GM23338 (cell line): Measurements from ENCODE around the gene ZNF438. TPM values are rescaled to one million over a fixed set of nuclear protein-coding genes. Genes with fewer than 3 reads are reported as not detected.

Experiments used
- ATAC-seq: fragments of 200-7000 bp; cut with Tn5 transposase; 3 replicates; pipeline ENCODE4 v1.9.1; 2020
- DNase-seq: peaks from one replicate; pipeline ENCODE4 v3.0.0-alpha.2; 2015; ENCODE audit warnings: low spot score
- H2AFZ ChIP-seq: fragments of 200-600 bp; sonication (generic); 2 replicates; pipeline ENCODE4 v1.8.0; 2016; ENCODE audit warnings: antibody characterized with exemption, mild to moderate bottlenecking, moderate library complexity
- H3F3A ChIP-seq: fragments of 200-600 bp; sonication (generic); replicated peaks from 2 replicates; pipeline ENCODE4 v1.8.0; 2017; ENCODE audit warnings: antibody characterized with exemption, mixed run types, low read depth
- H3K27ac ChIP-seq: fragments of 200-600 bp; sonication (generic); 2 replicates; pipeline ENCODE4 v1.6.1; 2016; ENCODE audit warnings: low read depth
- H3K27me3 ChIP-seq: fragments of 200-600 bp; sonication (generic); 2 replicates; pipeline ENCODE4 v1.8.0; 2016; ENCODE audit warnings: mild to moderate bottlenecking, mixed run types, moderate library complexity; ENCODE audit not compliant: insufficient read depth
- H3K36me3 ChIP-seq: fragments of 200-600 bp; sonication (generic); 2 replicates; pipeline ENCODE4 v1.8.0; 2016; ENCODE audit warnings: mild to moderate bottlenecking; ENCODE audit not compliant: insufficient read depth
- H3K4me1 ChIP-seq: fragments of 200-600 bp; sonication (generic); 2 replicates; pipeline ENCODE4 v1.8.0; 2016; ENCODE audit warnings: mild to moderate bottlenecking, moderate library complexity; ENCODE audit not compliant: insufficient read depth
- H3K4me2 ChIP-seq: fragments of 200-600 bp; sonication (generic); 2 replicates; pipeline ENCODE4 v1.7.1; 2017; ENCODE audit warnings: mixed run types
- H3K4me3 ChIP-seq: fragments of 200-600 bp; sonication (generic); 2 replicates; pipeline ENCODE4 v1.6.1; 2016; ENCODE audit warnings: mixed run types
- H3K79me2 ChIP-seq: fragments of 200-600 bp; sonication (generic); replicated peaks from 2 replicates; pipeline ENCODE4 v1.8.0; 2017; ENCODE audit warnings: mild to moderate bottlenecking; ENCODE audit not compliant: insufficient read depth
- H3K9me2 ChIP-seq: fragments of 200-600 bp; sonication (generic); 2 replicates; pipeline ENCODE4 v1.8.0; 2017; ENCODE audit not compliant: insufficient read depth
- H4K20me1 ChIP-seq: fragments of 200-600 bp; sonication (generic); replicated peaks from 2 replicates; pipeline ENCODE4 v1.8.0; 2017; ENCODE audit warnings: mild to moderate bottlenecking; ENCODE audit not compliant: insufficient read depth
- H3K27ac Mint-ChIP-seq: 2 replicates; pipeline ENCODE4 v1.8.0; 2020; ENCODE audit warnings: inconsistent platforms, mild to moderate bottlenecking, moderate library complexity, mixed read lengths
- H3K27me3 Mint-ChIP-seq: 3 replicates; pipeline ENCODE4 v1.8.0; 2022; ENCODE audit warnings: low read depth, mild to moderate bottlenecking, moderate library complexity, mixed read lengths, inconsistent platforms; ENCODE audit not compliant: insufficient read depth, poor library complexity
- H3K36me3 Mint-ChIP-seq: 3 replicates; pipeline ENCODE4 v1.8.0; 2021; ENCODE audit warnings: low read depth, mild to moderate bottlenecking, inconsistent platforms, moderate library complexity, mixed read lengths
- H3K4me1 Mint-ChIP-seq: 3 replicates; pipeline ENCODE4 v1.8.0; 2020; ENCODE audit warnings: mild to moderate bottlenecking, inconsistent platforms, mixed read lengths
- H3K4me3 Mint-ChIP-seq: 3 replicates; pipeline ENCODE4 v1.8.0; 2021; ENCODE audit warnings: moderate library complexity, mild to moderate bottlenecking, inconsistent platforms, mixed read lengths
- H3K9me3 Mint-ChIP-seq: 3 replicates; pipeline ENCODE4 v1.8.0; 2020; ENCODE audit warnings: moderate library complexity, mild to moderate bottlenecking, inconsistent platforms, mixed read lengths
- CREB1 ChIP-seq: fragments of 250-450 bp; sonication (Bioruptor Pico); IDR thresholded peaks from 2 replicates; pipeline ENCODE4 v1.5.0; 2020; ENCODE audit warnings: low read depth, mild to moderate bottlenecking, moderate library complexity
- CTCF ChIP-seq, 2 experiments: fragments of 200-600 bp in 1 of 2; sonication (generic) in 1 of 2; conservative IDR thresholded peaks; 2 replicates each; pipeline versions ENCODE4 v1.5.1 to v1.6.1; 2016 to 2017; ENCODE audit warnings: antibody characterized with exemption in 2 of 2, low read depth in 2 of 2, mild to moderate bottlenecking in 2 of 2, moderate library complexity in 1 of 2
- EZH2 ChIP-seq: fragments of 200-600 bp; sonication (generic); IDR thresholded peaks from one replicate; pipeline ENCODE4 v1.8.0; 2017; ENCODE audit warnings: antibody characterized with exemption, mild to moderate bottlenecking, low read depth; ENCODE audit not compliant: unreplicated experiment
- EZH2phosphoT487 ChIP-seq: fragments of 200-600 bp; sonication (generic); IDR thresholded peaks from one replicate; pipeline ENCODE4 v1.8.1; 2018; ENCODE audit warnings: antibody characterized with exemption; ENCODE audit not compliant: unreplicated experiment
- JUNB ChIP-seq: IDR thresholded peaks from one replicate; pipeline ENCODE4 v1.6.1; 2016; ENCODE audit warnings: antibody characterized with exemption; ENCODE audit not compliant: unreplicated experiment
- NANOG ChIP-seq: IDR thresholded peaks from 2 replicates; pipeline ENCODE4 v1.6.1; 2016; ENCODE audit warnings: antibody characterized with exemption, borderline replicate concordance
- POLR2AphosphoS5 ChIP-seq: IDR thresholded peaks from 2 replicates; pipeline ENCODE4 v1.6.1; 2016; ENCODE audit warnings: antibody characterized with exemption, low read depth
- REST ChIP-seq: IDR thresholded peaks from one replicate; pipeline ENCODE4 v1.6.1; 2018; ENCODE audit warnings: antibody characterized with exemption; ENCODE audit not compliant: unreplicated experiment
- STAT1 ChIP-seq: IDR thresholded peaks from one replicate; pipeline ENCODE4 v1.6.1; 2016; ENCODE audit warnings: antibody characterized with exemption; ENCODE audit not compliant: unreplicated experiment
- ZNF114 ChIP-seq: fragments of 250-450 bp; sonication (Bioruptor Pico); IDR thresholded peaks from 2 replicates; pipeline ENCODE4 v1.5.0; 2020; ENCODE audit warnings: mild to moderate bottlenecking, moderate library complexity
- ZNF331 ChIP-seq: fragments of 250-450 bp; sonication (Bioruptor Pico); IDR thresholded peaks from 2 replicates; pipeline ENCODE4 v1.5.0; 2020; ENCODE audit warnings: low read depth, mild to moderate bottlenecking, moderate library complexity
- ZNF462 ChIP-seq: fragments of 250-450 bp; sonication (Bioruptor Pico); IDR thresholded peaks from 2 replicates; pipeline ENCODE4 v1.5.0; 2020; ENCODE audit warnings: mild to moderate bottlenecking, moderate library complexity
- polyA plus RNA-seq: library from polyadenylated mRNA; unstranded; fragments of >200 nt; fragmentation: Nextera tagmentation; extraction: Ambion mirVana; gene quantifications from 2 replicates; pipeline ENCODE4 v1.2.1, GENCODE V29; 2016
- total RNA-seq: library from RNA; depleted of rRNA; stranded (reverse); fragments of >200 nt; shearing (Covaris generic); gene quantifications from 2 replicates; pipeline ENCODE4 v1.2.3, GENCODE V29; 2014
- TF ChIP-seq, protein P1 (sequence below): IDR thresholded peaks from 2 replicates; pipeline ENCODE4 v1.6.1; 2016; ENCODE audit warnings: antibody characterized with exemption

Gene ZNF438
- total and polyA plus RNA-seq, 2 experiments from 2014 or later: 0.91 to 0.94 TPM

GRCh38 chr10:30995081-30995770 is 36.4 kb downstream of the ZNF438 start:
- no peak overlapping the region for H3K4me2 ChIP-seq
- no peak overlapping the region for H3K27ac Mint-ChIP-seq
- H3K4me1 ChIP-seq: no peaks in the 10 kb centered on the region
- H3K9me2 ChIP-seq: no peaks in the 10 kb centered on the region
- ATAC-seq (no peak), DNase-seq (no peak)
- H3K9me3 Mint-ChIP-seq: peaks cover 31% of the 10 kb centered on the region
- H3K79me2 ChIP-seq: no peaks in the 10 kb centered on the region
- peaks cover 13% of the 10 kb centered on the region; the same call in 1 of the 2 replicates for H3K36me3 ChIP-seq
- H3K4me3 ChIP-seq: no peak overlapping the region
- no peak overlapping the region for H2AFZ ChIP-seq
- no peak overlapping the region for H3K4me3 Mint-ChIP-seq
- H3K4me1 Mint-ChIP-seq: peaks cover 5% of the 10 kb centered on the region; the same call in 2 of the 3 replicates
- no peaks in the 10 kb centered on the region for H3F3A ChIP-seq
- H3K27me3 ChIP-seq: no peaks in the 10 kb centered on the region
- no peaks in the 10 kb centered on the region for H4K20me1 ChIP-seq
- H3K27ac ChIP-seq: no peak overlapping the region
- peaks cover 2% of the 10 kb centered on the region for H3K27me3 Mint-ChIP-seq
- TF ChIP-seq CREB1 (CRISPR knock-in tag): no peak
- no peak for TF ChIP-seq EZH2
- TF ChIP-seq NANOG: no peak
- no peak for TF ChIP-seq ZNF331 (CRISPR knock-in tag)
- no peak for TF ChIP-seq EZH2phosphoT487
- no peak for TF ChIP-seq POLR2AphosphoS5
- TF ChIP-seq ZNF114: no peak
- TF ChIP-seq, protein P1, sequence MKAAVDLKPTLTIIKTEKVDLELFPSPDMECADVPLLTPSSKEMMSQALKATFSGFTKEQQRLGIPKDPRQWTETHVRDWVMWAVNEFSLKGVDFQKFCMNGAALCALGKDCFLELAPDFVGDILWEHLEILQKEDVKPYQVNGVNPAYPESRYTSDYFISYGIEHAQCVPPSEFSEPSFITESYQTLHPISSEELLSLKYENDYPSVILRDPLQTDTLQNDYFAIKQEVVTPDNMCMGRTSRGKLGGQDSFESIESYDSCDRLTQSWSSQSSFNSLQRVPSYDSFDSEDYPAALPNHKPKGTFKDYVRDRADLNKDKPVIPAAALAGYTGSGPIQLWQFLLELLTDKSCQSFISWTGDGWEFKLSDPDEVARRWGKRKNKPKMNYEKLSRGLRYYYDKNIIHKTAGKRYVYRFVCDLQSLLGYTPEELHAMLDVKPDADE: no peak
- no peak for TF ChIP-seq JUNB
- TF ChIP-seq REST: no peak
- TF ChIP-seq STAT1: no peak
- no peak for TF ChIP-seq CTCF (conservative IDR thresholded peaks at IDR 0.05; ENCODE audit: low read depth in 2 of 2)
- TF ChIP-seq ZNF462 (CRISPR knock-in tag): no peak
- H3K36me3 Mint-ChIP-seq: peaks cover 24% of the 10 kb centered on the region
